HCT116 (cell line): Measurements from ENCODE around the gene ERMARD. TPM values are rescaled to one million over a fixed set of nuclear protein-coding genes. Genes with fewer than 3 reads are reported as not detected.

ENCODE experiments used
- ATAC-seq: fragments of 200-7000 bp; cut with Tn5 transposase; 2 replicates; pipeline ENCODE4 v1.9.1; 2020; ENCODE audit warnings: mild to moderate bottlenecking, moderate library complexity
- BruUV-seq: library from RNA; stranded (reverse); fragments of 400-500 nt; replicated peaks from 2 replicates; lab custom pipeline; 2021; lab: Mats Ljungman, UMichigan
- CTCF ChIA-PET: fragments of 300-600 bp; sonication (Branson Sonifier 250); formaldehyde crosslinking; loops from one replicate; lab custom pipeline; 2021; ENCODE audit warnings: antibody characterized with exemption; lab: Charles Lee
- POLR2A ChIA-PET: fragments of 300-600, 350-600 bp; sonication (Branson Sonifier 250); formaldehyde crosslinking; loops from one replicate; lab custom pipeline; 2021; ENCODE audit warnings: antibody characterized with exemption; lab: Charles Lee
- RAD21 ChIA-PET, 2 experiments: fragments of 300-600 bp; sonication (Branson Sonifier 250); formaldehyde crosslinking; loops; one replicate each; lab custom pipeline; 2023; ENCODE audit warnings: low total read pairs in 2 of 2; ENCODE audit not compliant: uncharacterized antibody in 2 of 2, unreplicated experiment in 2 of 2, low non-redundant PET in 1 of 2; lab: Charles Lee
- DNase-seq: peaks from one replicate; pipeline ENCODE4 v3.0.0-alpha.2; 2010; ENCODE audit warnings: low read depth, low spot score
- H2AFZ ChIP-seq: fragments of 200-600 bp; shearing (Covaris generic), sonication (generic); 2 replicates; pipeline ENCODE4 v1.6.1; 2017; ENCODE audit warnings: low read depth, mixed run types, mixed read lengths, antibody characterized with exemption, low read length; ENCODE audit not compliant: poor library complexity, severe bottlenecking
- H3K27ac ChIP-seq: 2 replicates; pipeline ENCODE4 v1.5.1; 2012; ENCODE audit warnings: low read depth, low read length
- H3K27me3 ChIP-seq: fragments of 200-600 bp; sonication (generic); 2 replicates; pipeline ENCODE4 v1.6.1; 2016; ENCODE audit warnings: mixed run types, low read length, mixed read lengths; ENCODE audit not compliant: insufficient read depth
- H3K36me3 ChIP-seq, 2 experiments: fragments of 200-500 bp in 1 of 2; fragments of 200-600 bp in 1 of 2; sonication (Bioruptor generic) in 1 of 2; sonication (generic) in 1 of 2; 2 replicates each; pipeline versions ENCODE4 v1.5.1 to v1.6.1; 2014 to 2016; ENCODE audit warnings: low read length in 2 of 2, inconsistent platforms in 1 of 2, mixed read lengths in 1 of 2, mixed run types in 1 of 2; ENCODE audit not compliant: insufficient read depth in 2 of 2, control insufficient read depth in 1 of 2
- H3K4me1 ChIP-seq, 2 experiments: fragments of 200-600 bp in 1 of 2; sonication (generic) in 1 of 2; 2 replicates each; pipeline versions ENCODE4 v1.5.1 to v1.6.1; 2012 to 2017; ENCODE audit warnings: low read length in 2 of 2, inconsistent platforms in 1 of 2, mild to moderate bottlenecking in 1 of 2, mixed read lengths in 1 of 2, mixed run types in 1 of 2, moderate library complexity in 1 of 2; ENCODE audit not compliant: insufficient read depth in 2 of 2, control insufficient read depth in 1 of 2
- H3K4me2 ChIP-seq: fragments of 200-600 bp; sonication (generic); 2 replicates; pipeline ENCODE4 v1.6.1; 2017; ENCODE audit warnings: mixed run types, low read length, mixed read lengths
- H3K4me3 ChIP-seq, 2 experiments: fragments of 200-600 bp in 1 of 2; sonication (generic) in 1 of 2; replicated peaks in 1 of 2; 2 replicates each; pipeline ENCODE4 v1.5.1; 2011 to 2016; ENCODE audit warnings: low read length in 2 of 2, control low read depth in 1 of 2, low read depth in 1 of 2, mild to moderate bottlenecking in 1 of 2, mixed read lengths in 1 of 2, mixed run types in 1 of 2
- H3K79me2 ChIP-seq: fragments of 200-600 bp; sonication (generic); 2 replicates; pipeline ENCODE4 v1.6.1; 2017; ENCODE audit warnings: mild to moderate bottlenecking, mixed run types, low read length, moderate library complexity, mixed read lengths; ENCODE audit not compliant: insufficient read depth
- H3K9ac ChIP-seq: fragments of 200-600 bp; sonication (generic); 2 replicates; pipeline ENCODE4 v1.6.1; 2016; ENCODE audit warnings: low read length, mixed read lengths
- H3K9me2 ChIP-seq: fragments of 200-600 bp; sonication (generic), shearing (Covaris generic); 2 replicates; pipeline ENCODE4 v1.6.1; 2017; ENCODE audit warnings: mixed run types, mild to moderate bottlenecking, moderate library complexity; ENCODE audit not compliant: insufficient read depth
- H3K9me3 ChIP-seq, 2 experiments: fragments of 200-500 bp in 1 of 2; fragments of 200-600 bp in 1 of 2; sonication (Bioruptor generic) in 1 of 2; sonication (generic) in 1 of 2; 2 replicates each; pipeline ENCODE4 v1.6.1; 2014 to 2017; ENCODE audit warnings: low read length in 2 of 2, mixed read lengths in 2 of 2, inconsistent platforms in 1 of 2, low read depth in 1 of 2, mild to moderate bottlenecking in 1 of 2, mixed run types in 1 of 2, moderate library complexity in 1 of 2; ENCODE audit not compliant: control insufficient read depth in 1 of 2, insufficient read depth in 1 of 2
- H4K20me1 ChIP-seq: fragments of 200-600 bp; sonication (generic), shearing (Covaris generic); 2 replicates; pipeline ENCODE4 v1.6.1; 2017; ENCODE audit warnings: mixed run types, mild to moderate bottlenecking, moderate library complexity; ENCODE audit not compliant: insufficient read depth
- CBX3 ChIP-seq: IDR thresholded peaks from 2 replicates; pipeline ENCODE4 v1.6.1; 2012; ENCODE audit warnings: low read depth
- EGR1 ChIP-seq: IDR thresholded peaks from 2 replicates; pipeline ENCODE4 v1.6.1; 2012; ENCODE audit warnings: low read depth
- ELF1 ChIP-seq: IDR thresholded peaks from 2 replicates; pipeline ENCODE4 v1.6.1; 2012; ENCODE audit warnings: low read depth, borderline replicate concordance
- EZH2phosphoT487 ChIP-seq: fragments of 200-600 bp; IDR thresholded peaks from 2 replicates; pipeline ENCODE4 v1.6.1; 2018; ENCODE audit warnings: antibody characterized with exemption, borderline replicate concordance
- FOSL1 ChIP-seq: IDR thresholded peaks from 2 replicates; pipeline ENCODE4 v1.6.1; 2012; ENCODE audit warnings: low read depth
- JUND ChIP-seq: IDR thresholded peaks from 2 replicates; pipeline ENCODE4 v1.6.1; 2012
- POLR2A ChIP-seq: IDR thresholded peaks from 2 replicates; pipeline ENCODE4 v1.7.0; 2011; ENCODE audit warnings: borderline replicate concordance; ENCODE audit not compliant: insufficient read depth, insufficient read length; ENCODE audit errors: extremely low read depth
- POLR2AphosphoS5 ChIP-seq: IDR thresholded peaks from 2 replicates; pipeline ENCODE4 v1.6.1; 2011; ENCODE audit warnings: mild to moderate bottlenecking, low read depth, low read length, moderate library complexity
- RAD21 ChIP-seq: IDR thresholded peaks from 2 replicates; pipeline ENCODE4 v1.6.1; 2012; ENCODE audit warnings: low read depth, mild to moderate bottlenecking
- SP1 ChIP-seq: IDR thresholded peaks from 2 replicates; pipeline ENCODE4 v1.6.1; 2012; ENCODE audit warnings: low read depth
- TCF7L2 ChIP-seq: IDR thresholded peaks from 2 replicates; pipeline ENCODE4 v1.7.0; 2011; ENCODE audit warnings: borderline replicate concordance, inconsistent platforms; ENCODE audit not compliant: insufficient read depth, insufficient read length; ENCODE audit errors: extremely low read depth
- YY1 ChIP-seq: IDR thresholded peaks from 2 replicates; pipeline ENCODE4 v1.6.1; 2011; ENCODE audit warnings: low read length, low read depth, moderate library complexity, mild to moderate bottlenecking; ENCODE audit not compliant: insufficient replicate concordance; ENCODE audit errors: extremely low read depth
- ZFX ChIP-seq: fragments of 450-650 bp; IDR thresholded peaks from 2 replicates; pipeline ENCODE4 v1.6.1; 2017
- intact Hi-C: fragments of 100-400 bp; cut with micrococcal nuclease; formaldehyde crosslinking; loops from 2 replicates; pipeline ENCODE4 v1.10.0; 2022
- total RNA-seq: library from RNA; stranded (reverse); gene quantifications from one replicate; pipeline ENCODE4 v1.2.1, GENCODE V29; 2021; ENCODE audit not compliant: unreplicated experiment
- TF ChIP-seq, protein P1 (sequence below): IDR thresholded peaks from 2 replicates; pipeline ENCODE4 v1.6.1; 2012
- TF ChIP-seq, protein P2 (sequence below): IDR thresholded peaks from 2 replicates; pipeline ENCODE4 v1.6.1; 2011; ENCODE audit warnings: mild to moderate bottlenecking, low read length, moderate library complexity; ENCODE audit not compliant: insufficient replicate concordance; ENCODE audit errors: extremely low read depth
- TF ChIP-seq, protein P3 (sequence below): IDR thresholded peaks from 2 replicates; pipeline ENCODE4 v1.6.1; 2012; ENCODE audit warnings: low read depth
- TF ChIP-seq, protein P4 (sequence below): IDR thresholded peaks from 2 replicates; pipeline ENCODE4 v1.6.1; 2012
- TF ChIP-seq, protein P5 (sequence below), 3 experiments: fragments of 200-600 bp in 1 of 3; sonication (generic) in 1 of 3; IDR thresholded peaks in 2 of 3; conservative IDR thresholded peaks in 1 of 3; 2 replicates each; pipeline ENCODE4 v1.5.1; 2012 to 2017; ENCODE audit warnings: low read depth in 2 of 3, low read length in 2 of 3, antibody characterized with exemption in 1 of 3, borderline replicate concordance in 1 of 3, control low read depth in 1 of 3, mild to moderate bottlenecking in 1 of 3, mixed read lengths in 1 of 3, mixed run types in 1 of 3, moderate library complexity in 1 of 3; ENCODE audit not compliant: insufficient read depth in 1 of 3

ERMARD gene
- total RNA-seq, 1 experiment from 2014 or later = 24.7 TPM

DNA sequence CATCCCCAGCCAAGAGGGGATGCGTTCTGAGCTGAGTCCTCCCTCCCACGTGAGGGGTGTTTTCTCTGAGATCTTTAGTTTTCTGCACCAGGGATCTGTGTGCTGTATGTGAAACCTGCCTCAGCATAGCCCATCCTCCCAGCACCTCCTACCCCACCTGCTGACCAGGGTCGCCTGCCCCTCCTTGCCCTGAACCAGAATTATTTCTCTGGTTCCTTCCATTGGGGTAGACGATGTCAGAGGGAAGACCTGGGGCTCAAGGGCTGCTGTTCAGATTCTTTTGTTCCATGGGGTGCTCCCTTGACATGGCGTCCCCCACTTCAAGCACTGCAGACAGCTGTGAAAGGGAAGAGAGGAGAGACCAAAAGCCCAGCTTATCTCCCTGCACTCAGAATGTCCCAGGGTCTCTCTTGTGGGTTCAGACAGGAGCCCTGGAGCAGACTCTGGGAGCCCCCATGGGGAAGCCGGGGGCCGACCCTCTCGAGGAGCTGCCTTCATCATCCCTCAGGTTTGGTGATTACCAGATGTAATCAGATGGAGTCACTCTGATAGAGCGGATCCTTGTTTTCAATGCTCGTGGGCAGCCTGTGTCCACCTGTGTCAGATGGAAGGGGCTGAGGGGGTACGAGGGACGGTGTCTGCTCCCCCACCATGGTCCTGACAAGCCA, 74.3 kb downstream of the ERMARD start:
- Histone ChIP-seq H3K27me3 (peaks cover 7% of the 10 kb centered on the region; the same call in 1 of the 2 replicates), H3K36me3 (no peaks in the 10 kb centered on the region), H4K20me1 (no peaks in the 10 kb centered on the region), H3K9me3 (no peaks in the 10 kb centered on the region), H3K4me2 (no peak overlapping the region), H3K9ac (no peak overlapping the region), H3K4me3 (no peak overlapping the region), H3K9me2 (no peaks in the 10 kb centered on the region), H3K27ac (no peak overlapping the region), H3K79me2 (no peaks in the 10 kb centered on the region), H2AFZ (no peak overlapping the region), H3K4me1 (no peaks in the 10 kb centered on the region)
- intact Hi-C loops = no loop called here
- DNase-seq = no peak
- TF ChIP-seq EZH2phosphoT487 = no peak
- TF ChIP-seq POLR2A = no peak
- TF ChIP-seq, protein P1, sequence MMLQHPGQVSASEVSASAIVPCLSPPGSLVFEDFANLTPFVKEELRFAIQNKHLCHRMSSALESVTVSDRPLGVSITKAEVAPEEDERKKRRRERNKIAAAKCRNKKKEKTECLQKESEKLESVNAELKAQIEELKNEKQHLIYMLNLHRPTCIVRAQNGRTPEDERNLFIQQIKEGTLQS = no peak
- TF ChIP-seq EGR1 = no peak
- TF ChIP-seq SP1 = no peak
- TF ChIP-seq, protein P2, sequence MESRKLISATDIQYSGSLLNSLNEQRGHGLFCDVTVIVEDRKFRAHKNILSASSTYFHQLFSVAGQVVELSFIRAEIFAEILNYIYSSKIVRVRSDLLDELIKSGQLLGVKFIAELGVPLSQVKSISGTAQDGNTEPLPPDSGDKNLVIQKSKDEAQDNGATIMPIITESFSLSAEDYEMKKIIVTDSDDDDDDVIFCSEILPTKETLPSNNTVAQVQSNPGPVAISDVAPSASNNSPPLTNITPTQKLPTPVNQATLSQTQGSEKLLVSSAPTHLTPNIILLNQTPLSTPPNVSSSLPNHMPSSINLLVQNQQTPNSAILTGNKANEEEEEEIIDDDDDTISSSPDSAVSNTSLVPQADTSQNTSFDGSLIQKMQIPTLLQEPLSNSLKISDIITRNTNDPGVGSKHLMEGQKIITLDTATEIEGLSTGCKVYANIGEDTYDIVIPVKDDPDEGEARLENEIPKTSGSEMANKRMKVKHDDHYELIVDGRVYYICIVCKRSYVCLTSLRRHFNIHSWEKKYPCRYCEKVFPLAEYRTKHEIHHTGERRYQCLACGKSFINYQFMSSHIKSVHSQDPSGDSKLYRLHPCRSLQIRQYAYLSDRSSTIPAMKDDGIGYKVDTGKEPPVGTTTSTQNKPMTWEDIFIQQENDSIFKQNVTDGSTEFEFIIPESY = no peak
- TF ChIP-seq ELF1 = no peak
- no peak for TF ChIP-seq FOSL1
- TF ChIP-seq RAD21 = no peak
- TF ChIP-seq, protein P3, sequence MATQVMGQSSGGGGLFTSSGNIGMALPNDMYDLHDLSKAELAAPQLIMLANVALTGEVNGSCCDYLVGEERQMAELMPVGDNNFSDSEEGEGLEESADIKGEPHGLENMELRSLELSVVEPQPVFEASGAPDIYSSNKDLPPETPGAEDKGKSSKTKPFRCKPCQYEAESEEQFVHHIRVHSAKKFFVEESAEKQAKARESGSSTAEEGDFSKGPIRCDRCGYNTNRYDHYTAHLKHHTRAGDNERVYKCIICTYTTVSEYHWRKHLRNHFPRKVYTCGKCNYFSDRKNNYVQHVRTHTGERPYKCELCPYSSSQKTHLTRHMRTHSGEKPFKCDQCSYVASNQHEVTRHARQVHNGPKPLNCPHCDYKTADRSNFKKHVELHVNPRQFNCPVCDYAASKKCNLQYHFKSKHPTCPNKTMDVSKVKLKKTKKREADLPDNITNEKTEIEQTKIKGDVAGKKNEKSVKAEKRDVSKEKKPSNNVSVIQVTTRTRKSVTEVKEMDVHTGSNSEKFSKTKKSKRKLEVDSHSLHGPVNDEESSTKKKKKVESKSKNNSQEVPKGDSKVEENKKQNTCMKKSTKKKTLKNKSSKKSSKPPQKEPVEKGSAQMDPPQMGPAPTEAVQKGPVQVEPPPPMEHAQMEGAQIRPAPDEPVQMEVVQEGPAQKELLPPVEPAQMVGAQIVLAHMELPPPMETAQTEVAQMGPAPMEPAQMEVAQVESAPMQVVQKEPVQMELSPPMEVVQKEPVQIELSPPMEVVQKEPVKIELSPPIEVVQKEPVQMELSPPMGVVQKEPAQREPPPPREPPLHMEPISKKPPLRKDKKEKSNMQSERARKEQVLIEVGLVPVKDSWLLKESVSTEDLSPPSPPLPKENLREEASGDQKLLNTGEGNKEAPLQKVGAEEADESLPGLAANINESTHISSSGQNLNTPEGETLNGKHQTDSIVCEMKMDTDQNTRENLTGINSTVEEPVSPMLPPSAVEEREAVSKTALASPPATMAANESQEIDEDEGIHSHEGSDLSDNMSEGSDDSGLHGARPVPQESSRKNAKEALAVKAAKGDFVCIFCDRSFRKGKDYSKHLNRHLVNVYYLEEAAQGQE = no peak
- no peak for TF ChIP-seq POLR2AphosphoS5
- TF ChIP-seq, protein P4, sequence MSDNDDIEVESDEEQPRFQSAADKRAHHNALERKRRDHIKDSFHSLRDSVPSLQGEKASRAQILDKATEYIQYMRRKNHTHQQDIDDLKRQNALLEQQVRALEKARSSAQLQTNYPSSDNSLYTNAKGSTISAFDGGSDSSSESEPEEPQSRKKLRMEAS = no peak
- TF ChIP-seq, protein P5, sequence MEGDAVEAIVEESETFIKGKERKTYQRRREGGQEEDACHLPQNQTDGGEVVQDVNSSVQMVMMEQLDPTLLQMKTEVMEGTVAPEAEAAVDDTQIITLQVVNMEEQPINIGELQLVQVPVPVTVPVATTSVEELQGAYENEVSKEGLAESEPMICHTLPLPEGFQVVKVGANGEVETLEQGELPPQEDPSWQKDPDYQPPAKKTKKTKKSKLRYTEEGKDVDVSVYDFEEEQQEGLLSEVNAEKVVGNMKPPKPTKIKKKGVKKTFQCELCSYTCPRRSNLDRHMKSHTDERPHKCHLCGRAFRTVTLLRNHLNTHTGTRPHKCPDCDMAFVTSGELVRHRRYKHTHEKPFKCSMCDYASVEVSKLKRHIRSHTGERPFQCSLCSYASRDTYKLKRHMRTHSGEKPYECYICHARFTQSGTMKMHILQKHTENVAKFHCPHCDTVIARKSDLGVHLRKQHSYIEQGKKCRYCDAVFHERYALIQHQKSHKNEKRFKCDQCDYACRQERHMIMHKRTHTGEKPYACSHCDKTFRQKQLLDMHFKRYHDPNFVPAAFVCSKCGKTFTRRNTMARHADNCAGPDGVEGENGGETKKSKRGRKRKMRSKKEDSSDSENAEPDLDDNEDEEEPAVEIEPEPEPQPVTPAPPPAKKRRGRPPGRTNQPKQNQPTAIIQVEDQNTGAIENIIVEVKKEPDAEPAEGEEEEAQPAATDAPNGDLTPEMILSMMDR (IDR thresholded peaks at IDR 0.05 in 2 of 3, conservative IDR thresholded peaks at IDR 0.05 in 1 of 3; ENCODE audit: borderline replicate concordance in 1 of 3, insufficient read depth in 1 of 3, low read depth in 2 of 3, low read length in 2 of 3) = no peak
- no peak for TF ChIP-seq JUND
- no peak for TF ChIP-seq YY1
- no peak for TF ChIP-seq TCF7L2
- TF ChIP-seq ZFX = no peak
- no peak for TF ChIP-seq CBX3
- no peak for ATAC-seq
- ChIA-PET POLR2A (no interaction called here), CTCF (no interaction called here), RAD21 (no interaction called here)
- BruUV-seq = no TSS peak
